HepG2 (cell line): Measurements from ENCODE around the gene TM4SF18. TPM values are rescaled to one million over a fixed set of nuclear protein-coding genes. Genes with fewer than 3 reads are reported as not detected.
A peak's percentile ranks its signal among the peaks of the same experiment; 100 is the strongest.

Experiments
- CEBPG ChIP-seq: IDR thresholded peaks from 2 replicates; pipeline ENCODE4 v1.6.1; 2016
- IKZF4 ChIP-seq: sonication (generic); formaldehyde crosslinking; IDR thresholded peaks from 2 replicates; pipeline ENCODE4 v1.5.1; 2020; ENCODE audit warnings: borderline replicate concordance, mild to moderate bottlenecking, low read depth, missing genetic modification reagents; ENCODE audit errors: not compliant biosample characterization
- KAT8 ChIP-seq: IDR thresholded peaks from 2 replicates; pipeline ENCODE4 v1.6.1; 2016; ENCODE audit warnings: missing genetic modification reagents, missing compliant biosample characterization
- KDM5A ChIP-seq: fragments of 200-600 bp; sonication (generic); IDR thresholded peaks from 2 replicates; pipeline ENCODE4 v1.7.0; 2018; ENCODE audit warnings: antibody characterized with exemption, mild to moderate bottlenecking, low read length, borderline replicate concordance
- NFE2 ChIP-seq: sonication (generic); formaldehyde crosslinking; IDR thresholded peaks from 2 replicates; pipeline ENCODE4 v1.4.0; 2020; ENCODE audit warnings: missing genetic modification reagents
- NONO ChIP-seq, 2 experiments: fragments of 450-650 bp in 1 of 2; sonication (generic) in 1 of 2; formaldehyde crosslinking in 1 of 2; IDR thresholded peaks in 1 of 2; conservative IDR thresholded peaks in 1 of 2; 2 replicates each; pipeline versions ENCODE4 v1.6.1 to v1.8.0; 2017 to 2022; ENCODE audit warnings: mild to moderate bottlenecking in 1 of 2, missing genetic modification reagents in 1 of 2, moderate library complexity in 1 of 2
- PAF1 ChIP-seq: IDR thresholded peaks from 2 replicates; pipeline ENCODE4 v1.6.1; 2016; ENCODE audit warnings: missing genetic modification reagents, missing compliant biosample characterization
- PAXIP1 ChIP-seq: sonication (generic); formaldehyde crosslinking; conservative IDR thresholded peaks from 2 replicates; pipeline ENCODE4 v1.4.0; 2020; ENCODE audit warnings: mild to moderate bottlenecking, missing genetic modification reagents, moderate library complexity
- RCOR2 ChIP-seq: IDR thresholded peaks from 2 replicates; pipeline ENCODE4 v1.6.1; 2016; ENCODE audit warnings: missing biosample characterization, missing genetic modification reagents
- SAP130 ChIP-seq: IDR thresholded peaks from 2 replicates; pipeline ENCODE4 v1.6.1; 2016; ENCODE audit warnings: low read depth
- SMAD3 ChIP-seq: sonication (generic); formaldehyde crosslinking; IDR thresholded peaks from 2 replicates; pipeline ENCODE4 v1.4.0; 2020; ENCODE audit warnings: missing genetic modification reagents
- SOX13 ChIP-seq, 3 experiments: fragments of 450-650 bp in 1 of 3; sonication (generic) in 1 of 3; formaldehyde crosslinking in 1 of 3; IDR thresholded peaks in 2 of 3; conservative IDR thresholded peaks in 1 of 3; 2 replicates each; pipeline versions ENCODE4 v1.5.0 to v1.6.1; 2016 to 2020; ENCODE audit warnings: antibody characterized with exemption in 1 of 3, mild to moderate bottlenecking in 1 of 3, missing compliant biosample characterization in 1 of 3, missing genetic modification reagents in 1 of 3, moderate library complexity in 1 of 3
- SOX5 ChIP-seq: IDR thresholded peaks from 2 replicates; pipeline ENCODE4 v1.6.1; 2016; ENCODE audit warnings: borderline replicate concordance
- TCF7 ChIP-seq: sonication (generic); IDR thresholded peaks from 2 replicates; pipeline ENCODE4 v1.6.1; 2016; ENCODE audit warnings: antibody characterized with exemption, low read depth
- ZNF263 ChIP-seq: sonication (generic); formaldehyde crosslinking; IDR thresholded peaks from 2 replicates; pipeline ENCODE4 v1.4.0; 2020; ENCODE audit warnings: missing genetic modification reagents
- ZNF589 ChIP-seq: sonication (generic); formaldehyde crosslinking; conservative IDR thresholded peaks from 2 replicates; pipeline ENCODE4 v1.8.0; 2022; ENCODE audit warnings: mild to moderate bottlenecking, moderate library complexity, missing genetic modification reagents
- polyA plus RNA-seq, 8 experiments: library from polyadenylated mRNA; depleted of rRNA in 3 of 8; stranded (reverse) in 7 of 8; unstranded in 1 of 8; fragments of >200 nt; fragmentation: Illumina TruSeq in 4 of 8; extraction: Trizol in 4 of 8; gene quantifications; 2 replicates each; pipeline versions ENCODE4 v1.2.1 to v1.2.3, GENCODE V29; 2011 to 2016; ENCODE audit warnings: low read depth in 4 of 8, missing spikeins in 1 of 8, mixed read lengths in 1 of 8; ENCODE audit not compliant: insufficient read depth in 1 of 8
- total RNA-seq, 5 experiments: library from RNA; depleted of rRNA; stranded (reverse); fragments of >200 nt; fragmentation: Illumina TruSeq; extraction: Trizol; gene quantifications; 2 replicates each; pipeline ENCODE4 v1.2.3, GENCODE V29; 2016; ENCODE audit warnings: low read depth in 1 of 5
- TF ChIP-seq, protein P1 (sequence below): sonication (generic); formaldehyde crosslinking; IDR thresholded peaks from 2 replicates; pipeline ENCODE4 v1.4.0; 2020; ENCODE audit warnings: missing genetic modification reagents
- TF ChIP-seq, protein P2 (sequence below): sonication (generic); formaldehyde crosslinking; IDR thresholded peaks from 2 replicates; pipeline ENCODE4 v1.4.0; 2020; ENCODE audit warnings: missing genetic modification reagents

Gene TM4SF18
- total and polyA plus RNA-seq, 2 of the 13 experiments (the other 11 are each of a cell fraction or from before 2014, with no cell fraction given) = 0.15 TPM; not detected in 1

DNA sequence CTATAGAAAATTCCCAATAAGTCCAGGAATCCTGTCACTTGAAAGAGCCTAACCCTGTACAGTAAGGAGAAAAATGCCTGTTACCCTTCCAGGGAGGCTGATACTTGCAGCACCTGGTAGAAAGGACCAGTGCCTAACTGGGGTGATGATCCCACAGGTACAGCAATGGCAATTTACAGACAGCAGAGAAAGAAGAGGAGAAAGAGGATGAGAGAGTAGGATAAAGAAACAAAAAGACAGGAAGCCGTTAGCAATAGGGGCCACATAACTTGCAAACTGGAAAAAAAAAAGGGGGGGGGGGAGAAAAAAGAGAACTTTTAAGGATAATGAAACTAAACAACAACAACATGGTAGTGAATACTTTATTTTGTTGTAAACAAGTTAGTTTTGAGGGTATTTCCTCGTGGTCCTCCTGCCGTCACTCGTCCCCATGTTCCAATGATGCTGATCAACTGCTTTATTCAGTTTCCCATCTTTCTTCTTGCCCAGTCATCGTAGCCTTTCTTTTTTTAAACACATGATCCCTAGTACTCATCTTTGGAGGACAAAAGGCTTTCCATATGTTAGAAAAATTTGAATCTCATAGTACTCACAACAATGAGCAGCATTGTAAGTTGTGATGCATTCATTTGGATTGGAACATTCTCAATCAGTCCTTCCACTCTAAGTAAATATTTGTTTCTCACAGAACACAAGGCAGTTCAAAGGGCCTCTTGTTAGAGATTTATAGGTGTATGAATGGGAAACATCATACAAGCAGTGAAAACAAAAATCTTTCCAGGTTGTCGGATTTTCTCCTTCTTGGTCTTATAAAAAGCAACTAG lies 35.5 kb upstream of the TM4SF18 start (continued):
- TF ChIP-seq KAT8 (peak; percentile 41; the same call in 1 of the 2 replicates), ZNF263 (no peak), TCF7 (peak; percentile 66), RCOR2 (CRISPR knock-in tag) (0 out of 2 replicates have a peak, but pooled peaks have one; percentile 57), NFE2 (CRISPR knock-in tag) (peak; percentile 62; the same call in 1 of the 2 replicates), KDM5A (peak; percentile 38; the same call in 1 of the 2 replicates), SOX13 (IDR thresholded peaks at IDR 0.05) (peak; percentile 65; the same call in 1 of the 2 replicates), SOX13 (CRISPR knock-in tag; conservative IDR thresholded peaks at IDR 0.05 in 1 of 2, IDR thresholded peaks at IDR 0.05 in 1 of 2) (peak in 1 of 2 experiments; percentile 99; a peak in 2 of 4 replicates), IKZF4 (CRISPR knock-in tag) (no peak), SAP130 (peak; percentile 72), SOX5 (peak; percentile 96), PAF1 (CRISPR knock-in tag) (peak; percentile 41), CEBPG (CRISPR knock-in tag) (0 out of 2 replicates have a peak, but pooled peaks have one; percentile 4), SMAD3 (CRISPR knock-in tag) (0 out of 2 replicates have a peak, but pooled peaks have one; percentile 25), NONO (IDR thresholded peaks at IDR 0.05) (no peak), NONO (CRISPR knock-in tag; conservative IDR thresholded peaks at IDR 0.05) (0 out of 2 replicates have a peak, but pooled peaks have one; percentile 53), PAXIP1 (peak; percentile 69), ZNF589 (CRISPR knock-in tag) (no peak)
- TF ChIP-seq, protein P1, sequence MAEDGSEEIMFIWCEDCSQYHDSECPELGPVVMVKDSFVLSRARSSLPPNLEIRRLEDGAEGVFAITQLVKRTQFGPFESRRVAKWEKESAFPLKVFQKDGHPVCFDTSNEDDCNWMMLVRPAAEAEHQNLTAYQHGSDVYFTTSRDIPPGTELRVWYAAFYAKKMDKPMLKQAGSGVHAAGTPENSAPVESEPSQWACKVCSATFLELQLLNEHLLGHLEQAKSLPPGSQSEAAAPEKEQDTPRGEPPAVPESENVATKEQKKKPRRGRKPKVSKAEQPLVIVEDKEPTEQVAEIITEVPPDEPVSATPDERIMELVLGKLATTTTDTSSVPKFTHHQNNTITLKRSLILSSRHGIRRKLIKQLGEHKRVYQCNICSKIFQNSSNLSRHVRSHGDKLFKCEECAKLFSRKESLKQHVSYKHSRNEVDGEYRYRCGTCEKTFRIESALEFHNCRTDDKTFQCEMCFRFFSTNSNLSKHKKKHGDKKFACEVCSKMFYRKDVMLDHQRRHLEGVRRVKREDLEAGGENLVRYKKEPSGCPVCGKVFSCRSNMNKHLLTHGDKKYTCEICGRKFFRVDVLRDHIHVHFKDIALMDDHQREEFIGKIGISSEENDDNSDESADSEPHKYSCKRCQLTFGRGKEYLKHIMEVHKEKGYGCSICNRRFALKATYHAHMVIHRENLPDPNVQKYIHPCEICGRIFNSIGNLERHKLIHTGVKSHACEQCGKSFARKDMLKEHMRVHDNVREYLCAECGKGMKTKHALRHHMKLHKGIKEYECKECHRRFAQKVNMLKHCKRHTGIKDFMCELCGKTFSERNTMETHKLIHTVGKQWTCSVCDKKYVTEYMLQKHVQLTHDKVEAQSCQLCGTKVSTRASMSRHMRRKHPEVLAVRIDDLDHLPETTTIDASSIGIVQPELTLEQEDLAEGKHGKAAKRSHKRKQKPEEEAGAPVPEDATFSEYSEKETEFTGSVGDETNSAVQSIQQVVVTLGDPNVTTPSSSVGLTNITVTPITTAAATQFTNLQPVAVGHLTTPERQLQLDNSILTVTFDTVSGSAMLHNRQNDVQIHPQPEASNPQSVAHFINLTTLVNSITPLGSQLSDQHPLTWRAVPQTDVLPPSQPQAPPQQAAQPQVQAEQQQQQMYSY (CRISPR knock-in tag) = 0 out of 2 replicates have a peak, but pooled peaks have one; percentile 40
- TF ChIP-seq, protein P2, sequence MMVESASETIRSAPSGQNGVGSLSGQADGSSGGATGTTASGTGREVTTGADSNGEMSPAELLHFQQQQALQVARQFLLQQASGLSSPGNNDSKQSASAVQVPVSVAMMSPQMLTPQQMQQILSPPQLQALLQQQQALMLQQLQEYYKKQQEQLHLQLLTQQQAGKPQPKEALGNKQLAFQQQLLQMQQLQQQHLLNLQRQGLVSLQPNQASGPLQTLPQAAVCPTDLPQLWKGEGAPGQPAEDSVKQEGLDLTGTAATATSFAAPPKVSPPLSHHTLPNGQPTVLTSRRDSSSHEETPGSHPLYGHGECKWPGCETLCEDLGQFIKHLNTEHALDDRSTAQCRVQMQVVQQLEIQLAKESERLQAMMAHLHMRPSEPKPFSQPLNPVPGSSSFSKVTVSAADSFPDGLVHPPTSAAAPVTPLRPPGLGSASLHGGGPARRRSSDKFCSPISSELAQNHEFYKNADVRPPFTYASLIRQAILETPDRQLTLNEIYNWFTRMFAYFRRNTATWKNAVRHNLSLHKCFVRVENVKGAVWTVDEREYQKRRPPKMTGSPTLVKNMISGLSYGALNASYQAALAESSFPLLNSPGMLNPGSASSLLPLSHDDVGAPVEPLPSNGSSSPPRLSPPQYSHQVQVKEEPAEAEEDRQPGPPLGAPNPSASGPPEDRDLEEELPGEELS (CRISPR knock-in tag) = peak; percentile 89
